Measurements from ENCODE around the gene GRM5. TPM values are rescaled to one million over a fixed set of nuclear protein-coding genes. Genes with fewer than 3 reads are reported as not detected.

The GRM5 gene
- total RNA-seq, 1 experiment from 2014 or later, result 8.3 TPM

- CTCF ChIA-PET, result no interaction called here
- DNase-seq, result peak; percentile 7
- Mint-ChIP-seq H3K27ac (ENCODE audit: unreplicated experiment) (peak overlapping the region; percentile 76), H3K4me1 (ENCODE audit: low read depth, unreplicated experiment) (peaks cover 11% of the 10 kb centered on the region), H3K36me3 (ENCODE audit: insufficient read depth, unreplicated experiment) (no peaks in the 10 kb centered on the region), H3K9me3 (ENCODE audit: low read depth, unreplicated experiment) (peaks cover 2% of the 10 kb centered on the region), H3K27me3 (ENCODE audit: unreplicated experiment) (no peaks in the 10 kb centered on the region), H3K4me3 (ENCODE audit: low read depth, unreplicated experiment) (no peak overlapping the region)
- intact Hi-C loops (cut with micrococcal nuclease; ENCODE audit: unreplicated experiment), result no loop called here
- no peak for TF ChIP-seq CTCF (IDR thresholded peaks at IDR 0.05; ENCODE audit: unreplicated experiment)
- no TSS peak for BruUV-seq (replicated peaks)
Observed at GRCh38 chr11:88827018-88827676, 238.6 kb downstream of the GRM5 start.

GRCh38 chr11:88819616-88820015, 246.2 kb downstream of the GRM5 start:
- intact Hi-C loops (cut with micrococcal nuclease; ENCODE audit: unreplicated experiment), result no loop called here
- BruUV-seq (replicated peaks), result no TSS peak
- no peaks in the 10 kb centered on the region for H3K9me3 Mint-ChIP-seq (ENCODE audit: low read depth, unreplicated experiment)
- H3K4me3 Mint-ChIP-seq (ENCODE audit: low read depth, unreplicated experiment), result no peak overlapping the region
- TF ChIP-seq CTCF (IDR thresholded peaks at IDR 0.05; ENCODE audit: unreplicated experiment), result no peak
- H3K4me1 Mint-ChIP-seq (ENCODE audit: low read depth, unreplicated experiment), result no peaks in the 10 kb centered on the region
- no peak for DNase-seq
- H3K36me3 Mint-ChIP-seq (ENCODE audit: insufficient read depth, unreplicated experiment), result no peaks in the 10 kb centered on the region
- no peaks in the 10 kb centered on the region for H3K27me3 Mint-ChIP-seq (ENCODE audit: unreplicated experiment)
- no peak overlapping the region for H3K27ac Mint-ChIP-seq (ENCODE audit: unreplicated experiment)
- CTCF ChIA-PET, result interaction anchor here (0.7 kb wide), 1 partner anchor 645 kb away, joined by 4 read pairs; no protein-coding TSS in a partner anchor

- TF ChIP-seq CTCF (IDR thresholded peaks at IDR 0.05; ENCODE audit: unreplicated experiment), result no peak
- Mint-ChIP-seq H3K4me3 (ENCODE audit: low read depth, unreplicated experiment) (no peak overlapping the region), H3K27me3 (ENCODE audit: unreplicated experiment) (no peaks in the 10 kb centered on the region), H3K36me3 (ENCODE audit: insufficient read depth, unreplicated experiment) (no peaks in the 10 kb centered on the region), H3K9me3 (ENCODE audit: low read depth, unreplicated experiment) (no peaks in the 10 kb centered on the region), H3K4me1 (ENCODE audit: low read depth, unreplicated experiment) (no peaks in the 10 kb centered on the region), H3K27ac (ENCODE audit: unreplicated experiment) (no peak overlapping the region)
- DNase-seq, result no peak
- no TSS peak for BruUV-seq (replicated peaks)
- CTCF ChIA-PET, result no interaction called here
- intact Hi-C loops (cut with micrococcal nuclease; ENCODE audit: unreplicated experiment), result no loop called here
Observed at GRCh38 chr11:88818978-88819377, 246.8 kb downstream of the GRM5 start.

GRCh38 chr11:88815505-88815904, 250.3 kb downstream of the GRM5 start:
- no peak overlapping the region for H3K4me3 Mint-ChIP-seq (ENCODE audit: low read depth, unreplicated experiment)
- no TSS peak for BruUV-seq (replicated peaks)
- no peak overlapping the region for H3K27ac Mint-ChIP-seq (ENCODE audit: unreplicated experiment)
- H3K9me3 Mint-ChIP-seq (ENCODE audit: low read depth, unreplicated experiment), result no peaks in the 10 kb centered on the region
- intact Hi-C loops (cut with micrococcal nuclease; ENCODE audit: unreplicated experiment), result no loop called here
- H3K4me1 Mint-ChIP-seq (ENCODE audit: low read depth, unreplicated experiment), result no peaks in the 10 kb centered on the region
- no peak for DNase-seq
- H3K27me3 Mint-ChIP-seq (ENCODE audit: unreplicated experiment), result no peaks in the 10 kb centered on the region
- CTCF ChIA-PET, result interaction anchor here (0.7 kb wide), 1 partner anchor 99 kb away, joined by 3 read pairs; no protein-coding TSS in a partner anchor
- TF ChIP-seq CTCF (IDR thresholded peaks at IDR 0.05; ENCODE audit: unreplicated experiment), result no peak
- H3K36me3 Mint-ChIP-seq (ENCODE audit: insufficient read depth, unreplicated experiment), result no peaks in the 10 kb centered on the region

All from Calu3 (cell line).